ENCODE data around the gene BBOF1.
"Not testable (repeated sequence)": the region's sequence is repeated elsewhere in the genome, so short reads cannot be mapped to it uniquely, and the experiment has no call there.

BBOF1 gene

GRCh38 chr14:74085828-74086227, 66.7 kb downstream of the BBOF1 start:
- DNase-seq (ENCODE audit: low read depth in 2 of 2) = no peak

- no peak for DNase-seq (ENCODE audit: low read depth in 2 of 2)
These were observed 70.3 kb downstream of the BBOF1 start for GRCh38 chr14:74089251-74090020.

- DNase-seq (ENCODE audit: low read depth in 2 of 2) = no peak
These were observed 86.2 kb downstream of the BBOF1 start for GRCh38 chr14:74105381-74105780.

GRCh38 chr14:74109369-74109768, 90.2 kb downstream of the BBOF1 start:
- DNase-seq (ENCODE audit: low read depth in 2 of 2) = no peak

DNA sequence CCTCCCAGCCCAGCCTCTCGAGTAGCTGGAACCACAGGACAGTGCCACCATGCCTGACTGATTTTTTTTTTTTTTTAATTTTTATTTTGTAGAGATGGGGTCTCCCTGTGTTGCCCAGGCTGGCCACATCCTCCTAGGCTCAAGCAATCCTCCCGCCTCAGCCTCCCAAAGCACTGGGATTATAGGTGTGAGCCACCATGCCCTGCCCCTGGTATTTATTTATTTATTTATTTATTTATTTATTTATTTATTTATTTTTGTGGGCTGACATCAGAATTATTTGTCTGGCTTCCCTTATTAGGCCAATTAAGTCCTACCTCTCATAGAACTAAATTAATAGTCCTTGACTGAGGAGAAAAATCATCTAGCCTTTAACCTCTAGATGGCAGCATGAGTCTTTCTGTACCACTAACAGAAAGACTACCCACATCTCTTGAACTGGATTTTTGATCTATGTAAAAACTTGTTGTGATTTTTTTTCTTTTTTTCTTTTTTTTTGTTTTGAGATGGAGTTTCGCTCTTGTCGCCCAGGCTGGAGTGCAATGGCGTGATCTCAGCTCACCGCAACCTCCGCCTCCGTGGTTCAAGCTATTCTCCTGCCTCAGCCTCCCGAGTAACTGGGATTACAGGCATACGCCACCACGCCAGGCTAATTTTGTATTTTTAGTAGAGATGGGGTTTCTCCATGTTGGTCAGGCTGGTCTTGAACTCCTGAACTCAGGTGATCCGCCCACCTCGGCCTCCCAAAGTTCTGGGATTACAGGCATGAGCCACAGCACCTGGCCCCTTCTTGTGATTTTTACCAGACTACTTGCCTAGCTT, 92.5 kb downstream of the BBOF1 start:
- DNase-seq (ENCODE audit: low read depth in 2 of 2) = not testable (repeated sequence)
